GM23338 (cell line): ENCODE results near the gene SMTNL1. TPM values are rescaled to one million over a fixed set of nuclear protein-coding genes. Genes with fewer than 3 reads are reported as not detected.

ENCODE experiments used
- polyA plus RNA-seq: library from polyadenylated mRNA; unstranded; fragments of >200 nt; fragmentation: Nextera tagmentation; extraction: Ambion mirVana; gene quantifications from 2 replicates; pipeline ENCODE4 v1.2.1, GENCODE V29; 2016
- small RNA-seq: library from RNA; depleted of rRNA; stranded (forward); fragments of <200 nt; gene quantifications from one replicate; pipeline ENCODE3, GENCODE V24; 2014; ENCODE audit warnings: low replicate concordance
- total RNA-seq: library from RNA; depleted of rRNA; stranded (reverse); fragments of >200 nt; shearing (Covaris generic); gene quantifications from 2 replicates; pipeline ENCODE4 v1.2.3, GENCODE V29; 2014; rRNA removed

Gene SMTNL1
- total and polyA plus RNA-seq, 2 experiments from 2014 or later: 0.31 to 0.70 TPM

Small RNA genes within 50 kb of the gene (small RNA-seq; reads per million reads assigned to genes)
- not detected for gene RN7SL605P

Other genes with a start within 250 kb of the SMTNL1 start
- 61.0 and 72.2 TPM in 2 replicates for gene TNKS1BP1, start 212.6 kb upstream of the SMTNL1 start, total RNA-seq
- gene TNKS1BP1, start 212.6 kb upstream of the SMTNL1 start, polyA plus RNA-seq: 64.2 and 72.9 TPM in 2 replicates
- 210 and 216 TPM in 2 replicates for gene SSRP1, start 201.7 kb upstream of the SMTNL1 start, total RNA-seq
- 205 and 225 TPM in 2 replicates for gene SSRP1, start 201.7 kb upstream of the SMTNL1 start, polyA plus RNA-seq
- 0.35 TPM in 1 of 2 replicates, not detected in the other for gene P2RX3, start 199.2 kb upstream of the SMTNL1 start, total RNA-seq
- gene P2RX3, start 199.2 kb upstream of the SMTNL1 start, polyA plus RNA-seq: 0.15 and 0.23 TPM in 2 replicates
- gene PRG3, start 156.4 kb upstream of the SMTNL1 start, total RNA-seq: not detected in 2 replicates
- not detected in 2 replicates for gene PRG3, start 156.4 kb upstream of the SMTNL1 start, polyA plus RNA-seq
- not detected in 2 replicates for gene PRG2, start 146.9 kb upstream of the SMTNL1 start, total RNA-seq
- not detected in 2 replicates for gene PRG2, start 146.9 kb upstream of the SMTNL1 start, polyA plus RNA-seq
- gene SLC43A3, start 110.5 kb upstream of the SMTNL1 start, total RNA-seq: 23.7 and 24.8 TPM in 2 replicates
- gene SLC43A3, start 110.5 kb upstream of the SMTNL1 start, polyA plus RNA-seq: 11.5 and 14.3 TPM in 2 replicates
- gene RTN4RL2, start 77.1 kb upstream of the SMTNL1 start, total RNA-seq: 15.9 and 16.1 TPM in 2 replicates
- 13.1 and 13.9 TPM in 2 replicates for gene RTN4RL2, start 77.1 kb upstream of the SMTNL1 start, polyA plus RNA-seq
- 49.7 and 49.8 TPM in 2 replicates for gene SLC43A1, start 21.9 kb upstream of the SMTNL1 start, total RNA-seq
- 19.6 and 19.7 TPM in 2 replicates for gene SLC43A1, start 21.9 kb upstream of the SMTNL1 start, polyA plus RNA-seq
- 59.1 and 75.8 TPM in 2 replicates for gene TIMM10, start 6.8 kb upstream of the SMTNL1 start, total RNA-seq
- gene TIMM10, start 6.8 kb upstream of the SMTNL1 start, polyA plus RNA-seq: 193 and 194 TPM in 2 replicates
- gene UBE2L6, start 30.1 kb downstream of the SMTNL1 start, total RNA-seq: 42.2 and 52.0 TPM in 2 replicates
- gene UBE2L6, start 30.1 kb downstream of the SMTNL1 start, polyA plus RNA-seq: 46.0 and 46.5 TPM in 2 replicates
- 40.8 and 42.3 TPM in 2 replicates for gene SERPING1, start 60.1 kb downstream of the SMTNL1 start, total RNA-seq
- 49.8 and 54.7 TPM in 2 replicates for gene SERPING1, start 60.1 kb downstream of the SMTNL1 start, polyA plus RNA-seq
- gene YPEL4, start 112.3 kb downstream of the SMTNL1 start, total RNA-seq: 0.82 TPM in 1 of 2 replicates, not detected in the other
- 1.1 and 1.2 TPM in 2 replicates for gene YPEL4, start 112.3 kb downstream of the SMTNL1 start, polyA plus RNA-seq
- gene CLP1, start 120.2 kb downstream of the SMTNL1 start, total RNA-seq: 25.2 and 25.4 TPM in 2 replicates
- 14.4 and 16.8 TPM in 2 replicates for gene CLP1, start 120.2 kb downstream of the SMTNL1 start, polyA plus RNA-seq
- gene ZDHHC5, start 130.5 kb downstream of the SMTNL1 start, total RNA-seq: 35.7 and 42.3 TPM in 2 replicates
- 15.7 and 16.9 TPM in 2 replicates for gene ZDHHC5, start 130.5 kb downstream of the SMTNL1 start, polyA plus RNA-seq
- gene MED19, start 174.6 kb downstream of the SMTNL1 start, total RNA-seq: 15.2 and 17.7 TPM in 2 replicates
- gene MED19, start 174.6 kb downstream of the SMTNL1 start, polyA plus RNA-seq: 64.2 and 64.9 TPM in 2 replicates
- gene TMX2, start 175.0 kb downstream of the SMTNL1 start, total RNA-seq: 61.1 and 69.3 TPM in 2 replicates
- gene TMX2, start 175.0 kb downstream of the SMTNL1 start, polyA plus RNA-seq: 56.0 and 59.2 TPM in 2 replicates
- 282 and 311 TPM in 2 replicates for gene SELENOH, start 203.9 kb downstream of the SMTNL1 start, total RNA-seq
- gene SELENOH, start 203.9 kb downstream of the SMTNL1 start, polyA plus RNA-seq: 363 and 379 TPM in 2 replicates
- 0.08 TPM in 1 of 2 replicates, not detected in the other for gene BTBD18, start 214.2 kb downstream of the SMTNL1 start, total RNA-seq
- 0.29 and 0.31 TPM in 2 replicates for gene BTBD18, start 214.2 kb downstream of the SMTNL1 start, polyA plus RNA-seq
- gene CTNND1, start 224.2 kb downstream of the SMTNL1 start, total RNA-seq: 136 and 148 TPM in 2 replicates
- 37.0 and 39.1 TPM in 2 replicates for gene CTNND1, start 224.2 kb downstream of the SMTNL1 start, polyA plus RNA-seq